SK-N-SH treated with all-trans-retinoic acid at 6 μM for 48 hours (cell line): ENCODE data around the gene PRMT2.

Experiments
- ATAC-seq: fragments of 200-7000 bp; cut with Tn5 transposase; 3 replicates; pipeline ENCODE4 v1.9.1; 2020; ENCODE audit warnings: mild to moderate bottlenecking, moderate library complexity
- ARNTL ChIP-seq: fragments of 450-650 bp; formaldehyde crosslinking; IDR thresholded peaks from 2 replicates; pipeline ENCODE4 v1.5.0; 2020; ENCODE audit warnings: low read depth, mild to moderate bottlenecking, moderate library complexity, borderline replicate concordance
- BACH2 ChIP-seq: fragments of 250-450 bp; sonication (Bioruptor Pico); IDR thresholded peaks from 2 replicates; pipeline ENCODE4 v1.9.0; 2021; ENCODE audit warnings: mild to moderate bottlenecking, borderline replicate concordance
- CREB5 ChIP-seq: fragments of 250-450 bp; sonication (Bioruptor Pico); IDR thresholded peaks from 2 replicates; pipeline ENCODE4 v1.5.1; 2020; ENCODE audit warnings: low read depth, mild to moderate bottlenecking, moderate library complexity
- CSDC2 ChIP-seq: fragments of 250-450 bp; sonication (Bioruptor Pico); IDR thresholded peaks from 2 replicates; pipeline ENCODE4 v1.5.0; 2020; ENCODE audit warnings: mild to moderate bottlenecking, moderate library complexity
- ESRRG ChIP-seq: fragments of 250-450 bp; sonication (Bioruptor Pico); IDR thresholded peaks from 2 replicates; pipeline ENCODE4 v1.6.1; 2021; ENCODE audit warnings: mild to moderate bottlenecking
- GLIS3 ChIP-seq: fragments of 250-450 bp; sonication (Bioruptor Pico); IDR thresholded peaks from 2 replicates; pipeline ENCODE4 v1.5.0; 2020; ENCODE audit warnings: mild to moderate bottlenecking, moderate library complexity
- OSR1 ChIP-seq: fragments of 250-450 bp; sonication (Bioruptor Pico); IDR thresholded peaks from 2 replicates; pipeline ENCODE4 v1.8.0; 2022; ENCODE audit warnings: moderate library complexity, mild to moderate bottlenecking, inconsistent platforms
- PPARA ChIP-seq: fragments of 250-450 bp; sonication (Bioruptor Pico); IDR thresholded peaks from 2 replicates; pipeline ENCODE4 v1.5.0; 2020; ENCODE audit warnings: mild to moderate bottlenecking, borderline replicate concordance
- SNAI2 ChIP-seq: fragments of 250-450 bp; sonication (Bioruptor Pico); IDR thresholded peaks from 2 replicates; pipeline ENCODE4 v1.5.0; 2020; ENCODE audit warnings: mild to moderate bottlenecking, moderate library complexity
- TCF4 ChIP-seq: fragments of 250-450 bp; sonication (Bioruptor Pico); IDR thresholded peaks from 2 replicates; pipeline ENCODE4 v1.8.0; 2021; ENCODE audit warnings: mild to moderate bottlenecking, moderate library complexity, borderline replicate concordance
- TOX ChIP-seq: fragments of 250-450 bp; sonication (Bioruptor Pico); IDR thresholded peaks from 2 replicates; pipeline ENCODE4 v1.8.0; 2021; ENCODE audit warnings: mild to moderate bottlenecking, moderate library complexity, borderline replicate concordance
- ZC3H10 ChIP-seq: fragments of 250-450 bp; sonication (Bioruptor Pico); IDR thresholded peaks from 2 replicates; pipeline ENCODE4 v1.5.1; 2021; ENCODE audit warnings: mild to moderate bottlenecking, moderate library complexity
- ZFP3 ChIP-seq: fragments of 250-450 bp; sonication (Bioruptor Pico); IDR thresholded peaks from 2 replicates; pipeline ENCODE4 v1.5.0; 2020; ENCODE audit warnings: mild to moderate bottlenecking, moderate library complexity
- ZFP30 ChIP-seq: fragments of 450-650 bp; formaldehyde crosslinking; IDR thresholded peaks from 2 replicates; pipeline ENCODE4 v1.5.0; 2022; ENCODE audit warnings: mild to moderate bottlenecking, moderate library complexity
- ZNF565 ChIP-seq: fragments of 450-650 bp; formaldehyde crosslinking; conservative IDR thresholded peaks from 2 replicates; pipeline ENCODE4 v1.5.0; 2020; ENCODE audit warnings: low read depth, mild to moderate bottlenecking, moderate library complexity
- ZNF70 ChIP-seq: fragments of 450-650 bp; formaldehyde crosslinking; IDR thresholded peaks from 2 replicates; pipeline ENCODE4 v1.5.0; 2020; ENCODE audit warnings: mild to moderate bottlenecking, moderate library complexity
- ZNF8 ChIP-seq: fragments of 450-650 bp; formaldehyde crosslinking; IDR thresholded peaks from 2 replicates; pipeline ENCODE4 v1.5.0; 2020; ENCODE audit warnings: mild to moderate bottlenecking, moderate library complexity
- TF ChIP-seq, protein P1 (sequence below): fragments of 250-450 bp; sonication (Bioruptor Pico); IDR thresholded peaks from 2 replicates; pipeline ENCODE4 v1.8.0; 2021; ENCODE audit warnings: low read depth, mild to moderate bottlenecking, moderate library complexity, borderline replicate concordance
- TF ChIP-seq, protein P2 (sequence below): fragments of 250-450 bp; sonication (Bioruptor Pico); IDR thresholded peaks from 2 replicates; pipeline ENCODE4 v1.5.0; 2020; ENCODE audit warnings: mild to moderate bottlenecking, moderate library complexity
- TF ChIP-seq, protein P3 (sequence below): fragments of 250-450 bp; sonication (Bioruptor Pico); IDR thresholded peaks from 2 replicates; pipeline ENCODE4 v1.8.0; 2020; ENCODE audit warnings: mild to moderate bottlenecking, moderate library complexity, borderline replicate concordance

Gene PRMT2

DNA sequence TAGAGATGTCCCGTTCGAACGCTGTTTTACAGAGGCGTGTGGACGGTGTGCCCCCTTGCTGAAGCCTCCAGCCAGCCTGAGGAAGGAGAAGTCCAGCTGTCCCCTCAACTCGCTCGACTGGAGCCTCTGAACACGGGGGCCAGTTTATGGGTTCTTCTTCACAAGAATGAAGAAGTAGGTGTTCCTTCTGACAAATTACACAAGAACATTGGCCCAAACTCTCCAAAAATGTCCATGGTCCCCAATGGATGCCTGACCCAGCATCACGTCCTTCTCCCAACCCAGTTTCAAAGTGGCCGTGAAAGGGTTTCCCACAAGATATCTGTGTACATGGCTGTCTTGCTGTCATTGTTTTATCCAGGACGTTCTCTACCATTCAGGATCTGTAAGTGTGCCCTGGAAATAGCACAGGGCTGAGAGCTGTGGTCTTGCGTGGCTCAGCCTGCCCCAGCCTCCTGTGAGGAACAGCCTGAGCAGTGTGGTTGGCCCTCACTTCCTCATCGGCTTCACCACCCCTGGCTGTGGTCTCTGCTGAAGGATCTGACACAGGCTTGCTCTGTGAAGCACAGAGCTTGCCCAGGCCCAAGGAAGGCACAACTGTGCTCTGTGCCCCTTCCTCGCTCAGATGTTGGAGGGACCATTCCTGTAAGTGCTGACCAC, 29.6 kb upstream of the PRMT2 start:
- ATAC-seq = no peak
- TF ChIP-seq GLIS3 (no peak), PPARA (CRISPR knock-in tag) (no peak), CREB5 (CRISPR knock-in tag) (no peak), ZC3H10 (no peak), ZFP30 (CRISPR knock-in tag) (no peak), ZNF70 (CRISPR knock-in tag) (no peak), ZNF565 (no peak), TOX (CRISPR knock-in tag) (no peak), OSR1 (CRISPR knock-in tag) (no peak)

GRCh38 chr21:46606427-46606813, 29.1 kb upstream of the PRMT2 start:
- TF ChIP-seq, protein P1, sequence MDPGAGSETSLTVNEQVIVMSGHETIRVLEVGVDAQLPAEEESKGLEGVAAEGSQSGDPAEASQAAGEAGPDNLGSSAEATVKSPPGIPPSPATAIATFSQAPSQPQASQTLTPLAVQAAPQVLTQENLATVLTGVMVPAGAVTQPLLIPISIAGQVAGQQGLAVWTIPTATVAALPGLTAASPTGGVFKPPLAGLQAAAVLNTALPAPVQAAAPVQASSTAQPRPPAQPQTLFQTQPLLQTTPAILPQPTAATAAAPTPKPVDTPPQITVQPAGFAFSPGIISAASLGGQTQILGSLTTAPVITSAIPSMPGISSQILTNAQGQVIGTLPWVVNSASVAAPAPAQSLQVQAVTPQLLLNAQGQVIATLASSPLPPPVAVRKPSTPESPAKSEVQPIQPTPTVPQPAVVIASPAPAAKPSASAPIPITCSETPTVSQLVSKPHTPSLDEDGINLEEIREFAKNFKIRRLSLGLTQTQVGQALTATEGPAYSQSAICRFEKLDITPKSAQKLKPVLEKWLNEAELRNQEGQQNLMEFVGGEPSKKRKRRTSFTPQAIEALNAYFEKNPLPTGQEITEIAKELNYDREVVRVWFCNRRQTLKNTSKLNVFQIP = no peak
- TF ChIP-seq BACH2 (CRISPR knock-in tag) (no peak), ZFP30 (CRISPR knock-in tag) (no peak), ZFP3 (no peak), SNAI2 (CRISPR knock-in tag) (no peak)
- ATAC-seq = no peak

- TF ChIP-seq PPARA (CRISPR knock-in tag) (no peak), ESRRG (CRISPR knock-in tag) (no peak), CSDC2 (CRISPR knock-in tag) (no peak), ZNF70 (CRISPR knock-in tag) (no peak), CREB5 (CRISPR knock-in tag) (no peak), ZC3H10 (no peak), SNAI2 (CRISPR knock-in tag) (no peak), ZFP30 (CRISPR knock-in tag) (no peak), TCF4 (CRISPR knock-in tag) (no peak), ZNF8 (CRISPR knock-in tag) (no peak)
- TF ChIP-seq, protein P1 = no peak
- TF ChIP-seq, protein P2, sequence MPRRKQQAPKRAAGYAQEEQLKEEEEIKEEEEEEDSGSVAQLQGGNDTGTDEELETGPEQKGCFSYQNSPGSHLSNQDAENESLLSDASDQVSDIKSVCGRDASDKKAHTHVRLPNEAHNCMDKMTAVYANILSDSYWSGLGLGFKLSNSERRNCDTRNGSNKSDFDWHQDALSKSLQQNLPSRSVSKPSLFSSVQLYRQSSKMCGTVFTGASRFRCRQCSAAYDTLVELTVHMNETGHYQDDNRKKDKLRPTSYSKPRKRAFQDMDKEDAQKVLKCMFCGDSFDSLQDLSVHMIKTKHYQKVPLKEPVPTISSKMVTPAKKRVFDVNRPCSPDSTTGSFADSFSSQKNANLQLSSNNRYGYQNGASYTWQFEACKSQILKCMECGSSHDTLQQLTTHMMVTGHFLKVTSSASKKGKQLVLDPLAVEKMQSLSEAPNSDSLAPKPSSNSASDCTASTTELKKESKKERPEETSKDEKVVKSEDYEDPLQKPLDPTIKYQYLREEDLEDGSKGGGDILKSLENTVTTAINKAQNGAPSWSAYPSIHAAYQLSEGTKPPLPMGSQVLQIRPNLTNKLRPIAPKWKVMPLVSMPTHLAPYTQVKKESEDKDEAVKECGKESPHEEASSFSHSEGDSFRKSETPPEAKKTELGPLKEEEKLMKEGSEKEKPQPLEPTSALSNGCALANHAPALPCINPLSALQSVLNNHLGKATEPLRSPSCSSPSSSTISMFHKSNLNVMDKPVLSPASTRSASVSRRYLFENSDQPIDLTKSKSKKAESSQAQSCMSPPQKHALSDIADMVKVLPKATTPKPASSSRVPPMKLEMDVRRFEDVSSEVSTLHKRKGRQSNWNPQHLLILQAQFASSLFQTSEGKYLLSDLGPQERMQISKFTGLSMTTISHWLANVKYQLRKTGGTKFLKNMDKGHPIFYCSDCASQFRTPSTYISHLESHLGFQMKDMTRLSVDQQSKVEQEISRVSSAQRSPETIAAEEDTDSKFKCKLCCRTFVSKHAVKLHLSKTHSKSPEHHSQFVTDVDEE (CRISPR knock-in tag) = no peak
- no peak for ATAC-seq
Measured at GRCh38 chr21:46607636-46608035, 27.8 kb upstream of the PRMT2 start.

DNA sequence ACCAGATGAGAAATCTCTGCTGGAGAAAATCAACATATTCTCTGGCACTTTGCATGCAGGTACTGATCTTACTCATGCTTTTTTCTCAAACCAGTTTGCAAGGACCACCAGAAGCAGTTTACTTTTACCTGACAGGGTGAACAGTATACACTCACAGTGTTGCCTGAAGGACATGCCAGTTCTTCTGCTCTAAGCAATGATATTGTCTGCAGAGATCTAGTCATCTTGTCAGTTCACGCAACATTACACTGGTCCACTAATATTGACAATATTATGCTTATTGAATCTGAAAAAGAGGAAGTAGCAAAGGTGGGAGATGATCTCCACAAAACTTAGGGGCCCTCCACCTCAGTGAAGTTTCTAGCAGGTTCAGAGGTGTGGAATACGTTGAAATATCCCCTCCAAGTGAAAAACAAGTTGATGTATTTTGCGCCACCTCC, 26.8 kb upstream of the PRMT2 start:
- ATAC-seq = no peak
- TF ChIP-seq SNAI2 (CRISPR knock-in tag) (no peak), CSDC2 (CRISPR knock-in tag) (no peak), ZFP3 (no peak), ZNF565 (no peak), ZNF8 (CRISPR knock-in tag) (no peak), ZC3H10 (no peak), ARNTL (CRISPR knock-in tag) (no peak), TOX (CRISPR knock-in tag) (no peak), OSR1 (CRISPR knock-in tag) (no peak), ZFP30 (CRISPR knock-in tag) (no peak), ZNF70 (CRISPR knock-in tag) (no peak)
- TF ChIP-seq, protein P3, sequence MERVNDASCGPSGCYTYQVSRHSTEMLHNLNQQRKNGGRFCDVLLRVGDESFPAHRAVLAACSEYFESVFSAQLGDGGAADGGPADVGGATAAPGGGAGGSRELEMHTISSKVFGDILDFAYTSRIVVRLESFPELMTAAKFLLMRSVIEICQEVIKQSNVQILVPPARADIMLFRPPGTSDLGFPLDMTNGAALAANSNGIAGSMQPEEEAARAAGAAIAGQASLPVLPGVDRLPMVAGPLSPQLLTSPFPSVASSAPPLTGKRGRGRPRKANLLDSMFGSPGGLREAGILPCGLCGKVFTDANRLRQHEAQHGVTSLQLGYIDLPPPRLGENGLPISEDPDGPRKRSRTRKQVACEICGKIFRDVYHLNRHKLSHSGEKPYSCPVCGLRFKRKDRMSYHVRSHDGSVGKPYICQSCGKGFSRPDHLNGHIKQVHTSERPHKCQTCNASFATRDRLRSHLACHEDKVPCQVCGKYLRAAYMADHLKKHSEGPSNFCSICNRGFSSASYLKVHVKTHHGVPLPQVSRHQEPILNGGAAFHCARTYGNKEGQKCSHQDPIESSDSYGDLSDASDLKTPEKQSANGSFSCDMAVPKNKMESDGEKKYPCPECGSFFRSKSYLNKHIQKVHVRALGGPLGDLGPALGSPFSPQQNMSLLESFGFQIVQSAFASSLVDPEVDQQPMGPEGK = no peak
- TF ChIP-seq, protein P2 (CRISPR knock-in tag) = no peak
